T-cell (primary cell): ENCODE results near the gene GRM7. TPM values are rescaled to one million over a fixed set of nuclear protein-coding genes. Genes with fewer than 3 reads are reported as not detected.

Source experiments
- ATAC-seq, 4 experiments: fragments of 200-7000 bp in 3 of 4; fragments of 150-1000 bp in 1 of 4; cut with Tn5 transposase; replicated peaks in 1 of 4; 1 replicate in 3 of 4; 2 replicates in 1 of 4; pipeline ENCODE4 v1.10.0; 2021; ENCODE audit warnings: moderate library complexity in 3 of 4, mild to moderate bottlenecking in 2 of 4, moderate number of reproducible peaks in 1 of 4
- CTCF ChIA-PET, 2 donors: fragments of 300-600 bp; sonication (Branson Sonifier 250); formaldehyde crosslinking; loops; one replicate each; lab custom pipeline; 2022; ENCODE audit warnings: antibody characterized with exemption in 2 of 2; lab: Charles Lee
- POLR2A ChIA-PET, 2 donors: fragments of 300-600 bp; sonication (Branson Sonifier 250); formaldehyde crosslinking; loops; one replicate each; lab custom pipeline; 2022; ENCODE audit warnings: antibody characterized with exemption in 2 of 2; lab: Charles Lee
- DNase-seq, 35 experiments: peaks; one replicate each; pipeline versions ENCODE4 v3.0.0 to v3.0.0-alpha.2; 2013 to 2023
- H3K27ac ChIP-seq: one replicate; pipeline ENCODE4 v1.5.1; 2013; ENCODE audit warnings: low read length
- H3K27me3 ChIP-seq, 2 experiments: replicated peaks in 1 of 2; 1 replicate in 1 of 2; 2 replicates in 1 of 2; pipeline versions ENCODE4 v1.6.1 to v1.7.0; 2013; ENCODE audit warnings: low read length in 1 of 2, mixed read lengths in 1 of 2; ENCODE audit not compliant: control insufficient read depth in 2 of 2, insufficient read depth in 2 of 2; ENCODE audit errors: extremely low read depth in 1 of 2
- H3K36me3 ChIP-seq, 2 donors: 1 replicate in 1 of 2; 2 replicates in 1 of 2; pipeline versions ENCODE4 v1.6.1 to v1.7.0; 2013; ENCODE audit warnings: low read length in 1 of 2; ENCODE audit not compliant: control insufficient read depth in 2 of 2, insufficient read depth in 1 of 2; ENCODE audit errors: extremely low read depth in 1 of 2
- H3K4me1 ChIP-seq, 2 experiments: 1 replicate in 1 of 2; 2 replicates in 1 of 2; pipeline versions ENCODE4 v1.6.1 to v1.7.0; 2013; ENCODE audit warnings: low read length in 2 of 2, mixed read lengths in 1 of 2; ENCODE audit not compliant: insufficient read depth in 2 of 2, control insufficient read depth in 1 of 2; ENCODE audit errors: extremely low read depth in 1 of 2
- H3K4me3 ChIP-seq, 2 donors: 1 replicate in 1 of 2; 2 replicates in 1 of 2; pipeline versions ENCODE4 v1.5.1 to v1.7.0; 2013; ENCODE audit warnings: mild to moderate bottlenecking in 2 of 2, low read length in 1 of 2, moderate library complexity in 1 of 2; ENCODE audit not compliant: control insufficient read depth in 1 of 2; ENCODE audit errors: extremely low read depth in 1 of 2
- H3K9me3 ChIP-seq: 2 replicates; pipeline ENCODE4 v1.7.0; 2013
- H3K27ac Mint-ChIP-seq, 2 donors: one replicate each; pipeline ENCODE4 v1.8.0; 2020 to 2021; ENCODE audit warnings: mild to moderate bottlenecking in 2 of 2, mixed read lengths in 2 of 2
- H3K27me3 Mint-ChIP-seq, 2 donors: one replicate each; pipeline ENCODE4 v1.8.0; 2021 to 2022; ENCODE audit warnings: mixed read lengths in 2 of 2
- H3K36me3 Mint-ChIP-seq: one replicate; pipeline ENCODE4 v1.8.0; 2021; ENCODE audit warnings: mixed read lengths
- H3K4me1 Mint-ChIP-seq, 3 donors: one replicate each; pipeline ENCODE4 v1.8.0; 2020 to 2022; ENCODE audit warnings: mixed read lengths in 3 of 3, mild to moderate bottlenecking in 1 of 3
- H3K4me3 Mint-ChIP-seq, 3 donors: one replicate each; pipeline ENCODE4 v1.8.0; 2020 to 2022; ENCODE audit warnings: mild to moderate bottlenecking in 3 of 3, mixed read lengths in 3 of 3, moderate library complexity in 3 of 3
- H3K9me3 Mint-ChIP-seq, 3 donors: one replicate each; pipeline ENCODE4 v1.8.0; 2020 to 2022; ENCODE audit warnings: mixed read lengths in 3 of 3
- WGBS: methylation state at CpG from one replicate; pipeline ENCODE4 v1.1.5; 2013; ENCODE audit warnings: missing lambda C conversion rate; ENCODE audit not compliant: insufficient coverage; 5-methylcytosine and 5-hydroxymethylcytosine counted together
- total RNA-seq, 35 experiments: library from RNA in 6 of 35; stranded (reverse) in 6 of 35; fragments of 120-200 nt in 1 of 35; gene quantifications; one replicate each; pipeline versions ENCODE4 v1.2.1 to v1.2.4 and lab custom pipeline; 2013 to 2026

GRM7 gene
- total RNA-seq, 5 donors from 2014 or later (not counting 1 experiment from before 2014, with no cell fraction given), result not detected

GRCh38 chr3:7382293-7383010 lies 521.5 kb downstream of the GRM7 start:
- H3K4me1 Mint-ChIP-seq, result no peaks in the 10 kb centered on the region
- no peaks in the 10 kb centered on the region for H3K36me3 Mint-ChIP-seq
- ATAC-seq (no peak), DNase-seq (no peak)
- POLR2A ChIA-PET, result interaction anchor here in 1 of 2 donors (0.6 kb wide), 1 partner anchor 14 kb away, joined by 6 read pairs; no protein-coding TSS in a partner anchor
- CTCF ChIA-PET, result no interaction called here
- Histone ChIP-seq H3K36me3 (no peaks in the 10 kb centered on the region), H3K4me1 (no peaks in the 10 kb centered on the region), H3K27ac (no peak overlapping the region), H3K4me3 (no peak overlapping the region), H3K27me3 (no peaks in the 10 kb centered on the region), H3K9me3 (no peaks in the 10 kb centered on the region)
- no peak overlapping the region for H3K27ac Mint-ChIP-seq
- H3K4me3 Mint-ChIP-seq, result no peak overlapping the region
- no CpG with 5 or more reads among the region's 2 CpGs for WGBS
- no peaks in the 10 kb centered on the region for H3K9me3 Mint-ChIP-seq
- H3K27me3 Mint-ChIP-seq, result no peaks in the 10 kb centered on the region

- Mint-ChIP-seq H3K9me3 (peaks cover 0 to under 1% (median 0%) of the 10 kb centered on the region in 3 donors), H3K27me3 (no peaks in the 10 kb centered on the region), H3K27ac (no peak overlapping the region), H3K4me3 (no peak overlapping the region), H3K36me3 (no peaks in the 10 kb centered on the region), H3K4me1 (no peaks in the 10 kb centered on the region)
- Histone ChIP-seq H3K9me3 (no peaks in the 10 kb centered on the region), H3K4me1 (no peaks in the 10 kb centered on the region), H3K27ac (no peak overlapping the region), H3K27me3 (no peaks in the 10 kb centered on the region), H3K36me3 (no peaks in the 10 kb centered on the region), H3K4me3 (no peak overlapping the region)
- no CpG with 5 or more reads among the region's 2 CpGs for WGBS
- ATAC-seq (no peak), DNase-seq (no peak)
- ChIA-PET POLR2A (no interaction called here), CTCF (no interaction called here)
These were observed 524.7 kb downstream of the GRM7 start for GRCh38 chr3:7385635-7386034.

- no peaks in the 10 kb centered on the region for H3K36me3 Mint-ChIP-seq
- H3K27ac ChIP-seq, result no peak overlapping the region
- no peak overlapping the region for H3K4me3 ChIP-seq
- no peaks in the 10 kb centered on the region for H3K4me1 ChIP-seq
- H3K36me3 ChIP-seq, result no peaks in the 10 kb centered on the region
- ATAC-seq, result no peak
- H3K27me3 Mint-ChIP-seq, result no peaks in the 10 kb centered on the region
- no peak for DNase-seq
- no peaks in the 10 kb centered on the region for H3K4me1 Mint-ChIP-seq
- ChIA-PET POLR2A (no interaction called here), CTCF (no interaction called here)
- H3K9me3 ChIP-seq, result no peaks in the 10 kb centered on the region
- H3K27me3 ChIP-seq, result no peaks in the 10 kb centered on the region
- H3K9me3 Mint-ChIP-seq, result peaks cover 0 to 6% (median 0%) of the 10 kb centered on the region in 3 donors
- H3K4me3 Mint-ChIP-seq, result no peak overlapping the region
- H3K27ac Mint-ChIP-seq, result no peak overlapping the region
- whole genome bisulfite sequencing, result no CpG with 5 or more reads among the region's 2 CpGs
These were observed 527.1 kb downstream of the GRM7 start for GRCh38 chr3:7388026-7388425.

- ATAC-seq (no peak), DNase-seq (no peak)
- H3K36me3 Mint-ChIP-seq, result no peaks in the 10 kb centered on the region
- H3K9me3 ChIP-seq, result no peaks in the 10 kb centered on the region
- no peaks in the 10 kb centered on the region for H3K27me3 ChIP-seq
- H3K27ac ChIP-seq, result no peak overlapping the region
- ChIA-PET POLR2A (no interaction called here), CTCF (no interaction called here)
- H3K27ac Mint-ChIP-seq, result no peak overlapping the region
- 33% methylated on average over 1 of the region's 1 CpG for WGBS
- H3K36me3 ChIP-seq, result no peaks in the 10 kb centered on the region
- H3K4me1 Mint-ChIP-seq, result no peaks in the 10 kb centered on the region
- no peak overlapping the region for H3K4me3 ChIP-seq
- peaks cover 0 to 10% (median 2%) of the 10 kb centered on the region in 3 donors for H3K9me3 Mint-ChIP-seq
- H3K4me3 Mint-ChIP-seq, result no peak overlapping the region
- H3K4me1 ChIP-seq, result no peaks in the 10 kb centered on the region
- no peaks in the 10 kb centered on the region for H3K27me3 Mint-ChIP-seq
These were observed 531.3 kb downstream of the GRM7 start for GRCh38 chr3:7392206-7392605.

- POLR2A ChIA-PET, result no interaction called here
- Histone ChIP-seq H3K27me3 (no peaks in the 10 kb centered on the region), H3K27ac (no peak overlapping the region), H3K4me3 (no peak overlapping the region), H3K9me3 (no peaks in the 10 kb centered on the region), H3K4me1 (no peaks in the 10 kb centered on the region), H3K36me3 (no peaks in the 10 kb centered on the region)
- Mint-ChIP-seq H3K9me3 (peaks cover 0 to 10% (median 2%) of the 10 kb centered on the region in 3 donors), H3K36me3 (no peaks in the 10 kb centered on the region), H3K27ac (no peak overlapping the region), H3K4me3 (no peak overlapping the region), H3K4me1 (no peaks in the 10 kb centered on the region), H3K27me3 (no peaks in the 10 kb centered on the region)
- ATAC-seq (no peak), DNase-seq (no peak)
- CTCF ChIA-PET, result no interaction called here
- WGBS, result 75% methylated on average over 2 of the region's 6 CpGs
These were observed 533.2 kb downstream of the GRM7 start for GRCh38 chr3:7393944-7394605.

- no peak overlapping the region for H3K27ac ChIP-seq
- no peak overlapping the region for H3K27ac Mint-ChIP-seq
- DNase-seq, result no peak
- H3K27me3 Mint-ChIP-seq, result no peaks in the 10 kb centered on the region
- no CpG with 5 or more reads among the region's 2 CpGs for WGBS
- H3K27me3 ChIP-seq, result no peaks in the 10 kb centered on the region
- H3K4me3 Mint-ChIP-seq, result no peak overlapping the region
- CTCF ChIA-PET, result no interaction called here
- H3K4me1 Mint-ChIP-seq, result no peaks in the 10 kb centered on the region
- H3K9me3 Mint-ChIP-seq, result peaks cover 0 to 4% (median 2%) of the 10 kb centered on the region in 3 donors
- H3K36me3 Mint-ChIP-seq, result no peaks in the 10 kb centered on the region
- POLR2A ChIA-PET, result no interaction called here
- H3K9me3 ChIP-seq, result no peaks in the 10 kb centered on the region
- no peak overlapping the region for H3K4me3 ChIP-seq
- H3K36me3 ChIP-seq, result no peaks in the 10 kb centered on the region
- no peaks in the 10 kb centered on the region for H3K4me1 ChIP-seq
- ATAC-seq, result no peak
These were observed 535.6 kb downstream of the GRM7 start for GRCh38 chr3:7396534-7396933.
